GM12878 (cell line): ENCODE data around the gene MAP4K2. TPM values are rescaled to one million over a fixed set of nuclear protein-coding genes. Genes with fewer than 3 reads are reported as not detected.

Source experiments
- BHLHE40 ChIP-seq, 2 experiments: fragments of 450-650 bp in 1 of 2; IDR thresholded peaks; 2 replicates each; pipeline ENCODE4 v1.6.1; 2011 to 2017; ENCODE audit warnings: low read depth in 2 of 2, borderline replicate concordance in 1 of 2, improper control_type of control experiment in 1 of 2, low read length in 1 of 2, mild to moderate bottlenecking in 1 of 2
- E2F4 ChIP-seq: IDR thresholded peaks from 2 replicates; pipeline ENCODE4 v1.6.1; 2012; ENCODE audit warnings: low read depth, low read length, improper control_type of control experiment
- EED ChIP-seq: sonication (generic); IDR thresholded peaks from 2 replicates; pipeline ENCODE4 v1.6.1; 2016; ENCODE audit warnings: antibody characterized with exemption, low read depth
- FOXM1 ChIP-seq: IDR thresholded peaks from 2 replicates; pipeline ENCODE4 v1.6.1; 2012; ENCODE audit warnings: low read depth, mild to moderate bottlenecking, inconsistent platforms, low read length, moderate library complexity
- LARP7 ChIP-seq: fragments of 450-650 bp; IDR thresholded peaks from 2 replicates; pipeline ENCODE4 v1.6.1; 2017; ENCODE audit warnings: mild to moderate bottlenecking
- MYB ChIP-seq: fragments of 150-350 bp; IDR thresholded peaks from 2 replicates; pipeline ENCODE4 v1.6.1; 2014; ENCODE audit warnings: mild to moderate bottlenecking, low read depth, low read length, borderline replicate concordance
- NR2C1 ChIP-seq: fragments of 450-650 bp; IDR thresholded peaks from 2 replicates; pipeline ENCODE4 v1.6.1; 2017; ENCODE audit warnings: antibody characterized with exemption, mild to moderate bottlenecking, moderate library complexity
- RELA ChIP-seq: fragments of 450-650 bp; IDR thresholded peaks from 2 replicates; pipeline ENCODE4 v1.8.0; 2014; ENCODE audit warnings: borderline replicate concordance; ENCODE audit not compliant: partially characterized antibody
- RFX5 ChIP-seq: IDR thresholded peaks from 2 replicates; pipeline ENCODE4 v1.6.1; 2011; ENCODE audit warnings: low read depth, low read length, improper control_type of control experiment
- SIX5 ChIP-seq: IDR thresholded peaks from 2 replicates; pipeline ENCODE4 v1.6.1; 2011; ENCODE audit warnings: mild to moderate bottlenecking, low read depth, low read length, moderate library complexity; ENCODE audit not compliant: severe bottlenecking
- SMAD5 ChIP-seq: IDR thresholded peaks from 2 replicates; pipeline ENCODE4 v1.6.1; 2016; ENCODE audit warnings: antibody characterized with exemption, low read depth
- SMARCA5 ChIP-seq: fragments of 450-650 bp; IDR thresholded peaks from 2 replicates; pipeline ENCODE4 v1.6.1; 2017; ENCODE audit warnings: mild to moderate bottlenecking
- SREBF2 ChIP-seq: IDR thresholded peaks from 2 replicates; pipeline ENCODE4 v1.6.1; 2012; ENCODE audit warnings: mild to moderate bottlenecking, low read length
- TBL1XR1 ChIP-seq: IDR thresholded peaks from 2 replicates; pipeline ENCODE4 v1.6.1; 2012; ENCODE audit warnings: low read depth, low read length, improper control_type of control experiment
- TCF12 ChIP-seq: IDR thresholded peaks from 2 replicates; pipeline ENCODE4 v1.6.1; 2011; ENCODE audit warnings: low read depth, mild to moderate bottlenecking, low read length
- TCF7 ChIP-seq: IDR thresholded peaks from 2 replicates; pipeline ENCODE4 v1.6.1; 2014; ENCODE audit warnings: antibody characterized with exemption, borderline replicate concordance
- YY1 ChIP-seq: IDR thresholded peaks from 2 replicates; pipeline ENCODE4 v1.6.1; 2011; ENCODE audit warnings: low read depth, mild to moderate bottlenecking, low read length
- polyA plus RNA-seq, 11 experiments: library from polyadenylated mRNA; depleted of rRNA in 4 of 11; unstranded in 6 of 11; stranded (reverse) in 5 of 11; fragments of >200 nt; fragmentation: Nextera tagmentation in 4 of 11; fragmentation: Illumina TruSeq in 1 of 11; extraction: Ambion mirVana in 4 of 11; extraction: Trizol in 1 of 11; gene quantifications; 1 replicate in 1 of 11; 2 replicates in 10 of 11; pipeline versions ENCODE4 v1.2.1 to v1.2.3, GENCODE V29; 2011 to 2016; ENCODE audit warnings: inconsistent platforms in 2 of 11, missing spikeins in 2 of 11, low read depth in 1 of 11
- total RNA-seq, 4 experiments: library from RNA; depleted of rRNA in 3 of 4; stranded (reverse); fragments of >200 nt in 3 of 4; fragmentation: Illumina TruSeq in 1 of 4; extraction: Trizol in 1 of 4; gene quantifications; 2 replicates each; pipeline versions ENCODE4 v1.2.1 to v1.2.3, GENCODE V29; 2013 to 2021

MAP4K2 gene
- total and polyA plus RNA-seq, 10 of the 15 experiments (the other 5 are each of a cell fraction or from before 2014, with no cell fraction given): 0.98 to 78.1 (median 48.9) TPM

DNA sequence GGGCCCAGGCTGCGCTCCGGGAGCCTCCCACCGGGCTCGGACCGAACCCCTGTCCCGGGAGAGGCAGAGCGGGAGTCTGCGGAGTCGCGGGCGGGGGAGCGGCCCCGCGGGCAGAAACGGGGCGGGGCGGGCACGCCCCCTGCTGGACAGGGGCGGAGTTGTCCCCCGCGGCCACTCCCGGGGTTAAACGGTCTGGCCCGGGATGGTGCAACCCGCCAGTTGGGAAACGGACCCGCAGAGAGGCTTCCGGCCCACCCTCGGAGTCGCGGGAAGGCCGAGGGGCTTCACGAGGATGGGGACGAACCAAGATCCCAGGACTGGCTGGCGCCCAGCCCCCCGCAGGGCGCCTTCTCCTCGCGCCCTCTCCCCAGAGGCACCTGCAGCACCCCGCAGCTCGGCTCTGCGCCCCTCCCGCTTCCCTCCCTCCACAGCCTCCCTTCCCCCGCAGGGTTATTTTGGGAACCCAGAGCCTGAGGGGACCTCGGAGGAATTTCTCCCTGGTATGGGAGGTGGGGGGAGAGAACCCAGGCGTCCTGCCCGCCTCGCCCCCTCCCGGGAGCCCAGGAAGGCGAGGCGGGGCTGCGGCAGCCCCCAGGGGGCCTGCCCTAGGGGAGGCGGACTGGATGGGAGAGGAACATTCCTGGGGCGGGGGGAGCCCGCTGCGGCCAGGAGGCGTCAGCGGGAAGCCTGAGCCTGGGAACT, 60.0 kb downstream of the MAP4K2 start (continued):
- TF ChIP-seq E2F4: peak; percentile 37; the same call in 1 of the 2 replicates
- peak; percentile 8; the same call in 1 of the 2 replicates for TF ChIP-seq LARP7
- TF ChIP-seq NR2C1: no peak
- TF ChIP-seq MYB: no peak
- peak; percentile 16 to 34; a peak in 1 of 4 replicates for TF ChIP-seq BHLHE40 (IDR thresholded peaks at IDR 0.05; ENCODE audit: borderline replicate concordance in 1 of 2, low read depth in 2 of 2, low read length in 1 of 2)
- peak; percentile 4 for TF ChIP-seq RELA
- no peak for TF ChIP-seq SMAD5
- TF ChIP-seq RFX5: no peak
- no peak for TF ChIP-seq TCF7
- TF ChIP-seq TBL1XR1: no peak
- TF ChIP-seq TCF12: no peak
- TF ChIP-seq SIX5: no peak
- peak; percentile 32; the same call in 1 of the 2 replicates for TF ChIP-seq YY1
- TF ChIP-seq SREBF2: no peak
- TF ChIP-seq FOXM1: no peak; the same call in 1 of the 2 replicates
- TF ChIP-seq SMARCA5: no peak; the same call in 1 of the 2 replicates
- TF ChIP-seq EED: no peak
